Kidney (tissue), 14 donors: ENCODE data around the gene GMPR. TPM values are rescaled to one million over a fixed set of nuclear protein-coding genes. Genes with fewer than 3 reads are reported as not detected.

Source experiments
- DNase-seq, 5 donors: peaks; one replicate each; pipeline ENCODE4 v3.0.0-alpha.2; 2013 to 2020
- FAIRE-seq: peaks from 2 replicates; lab custom pipeline; 2012; peaks lifted over from hg19 to GRCh38; lab: Jason Lieb, UNC
- H3K27ac ChIP-seq, 2 donors: one replicate each; pipeline ENCODE4 v1.7.0; 2013; ENCODE audit warnings: low read depth in 2 of 2, low read length in 2 of 2, inconsistent platforms in 1 of 2
- H3K27me3 ChIP-seq: one replicate; pipeline ENCODE4 v1.7.1; 2013; ENCODE audit warnings: low read length, inconsistent platforms; ENCODE audit not compliant: control insufficient read depth, insufficient read depth
- H3K36me3 ChIP-seq, 3 donors: one replicate each; pipeline versions ENCODE4 v1.7.0 to v1.7.1; 2013; ENCODE audit warnings: low read length in 3 of 3, control low read depth in 1 of 3, inconsistent platforms in 1 of 3; ENCODE audit not compliant: insufficient read depth in 3 of 3, control insufficient read depth in 2 of 3
- H3K4me1 ChIP-seq, 3 donors: one replicate each; pipeline versions ENCODE4 v1.7.0 to v1.7.1; 2013; ENCODE audit warnings: low read length in 3 of 3, inconsistent platforms in 1 of 3, low read depth in 1 of 3; ENCODE audit not compliant: control insufficient read depth in 2 of 3, insufficient read depth in 2 of 3
- H3K4me3 ChIP-seq, 3 donors: one replicate each; pipeline versions ENCODE4 v1.7.0 to v1.8.1; 2013; ENCODE audit warnings: low read length in 3 of 3, control low read depth in 1 of 3, inconsistent platforms in 1 of 3
- H3K9ac ChIP-seq, 3 donors: one replicate each; pipeline versions ENCODE4 v1.7.0 to v1.7.1; 2013; ENCODE audit warnings: low read length in 3 of 3, control low read depth in 1 of 3, inconsistent platforms in 1 of 3
- H3K9me3 ChIP-seq, 3 donors: one replicate each; pipeline versions ENCODE4 v1.7.0 to v1.7.1; 2013; ENCODE audit warnings: low read length in 3 of 3, control low read depth in 1 of 3, inconsistent platforms in 1 of 3; ENCODE audit not compliant: control insufficient read depth in 2 of 3, insufficient read depth in 1 of 3
- intact Hi-C: fragments of 100-400 bp; cut with DNase I; formaldehyde crosslinking; loops from one replicate; pipeline ENCODE4 v1.11.1; 2022
- polyA plus RNA-seq: library from polyadenylated mRNA; stranded (reverse); fragments of 350-450 nt; fragmentation: Illumina TruSeq; extraction: RNeasy Lipid Tissue Mini Kit (QIAGEN cat#74804); gene quantifications from one replicate; pipeline ENCODE4 v1.2.3, GENCODE V29; 2014; ENCODE audit warnings: low read depth, low replicate concordance; ENCODE audit not compliant: insufficient read depth
- total RNA-seq: library from RNA; stranded (reverse); fragmentation: NEBNext Ultra II Directional; extraction: Animal tissue kit (Norgen Biotek cat#: 25700); gene quantifications from one replicate; pipeline ENCODE4 v1.2.1, GENCODE V29; 2021
- TF ChIP-seq, protein P1 (sequence below): IDR thresholded peaks from 3 replicates; pipeline ENCODE4 v1.5.1; 2012; ENCODE audit warnings: mild to moderate bottlenecking, moderate library complexity, borderline replicate concordance; ENCODE audit not compliant: insufficient read depth; ENCODE audit errors: extremely low read depth
- donor health status: control.
- donor health status: control.
- donor health status: control.
- donor health status: control.
- donor health status: control.
- donor health status: DM: yes; HTN: yes; CAD: no.
- donor health status: Normal renal cell carcinoma (clear cell type).

Gene GMPR
- total and polyA plus RNA-seq, 2 donors from 2014 or later: 51.4 to 54.5 TPM

DNA sequence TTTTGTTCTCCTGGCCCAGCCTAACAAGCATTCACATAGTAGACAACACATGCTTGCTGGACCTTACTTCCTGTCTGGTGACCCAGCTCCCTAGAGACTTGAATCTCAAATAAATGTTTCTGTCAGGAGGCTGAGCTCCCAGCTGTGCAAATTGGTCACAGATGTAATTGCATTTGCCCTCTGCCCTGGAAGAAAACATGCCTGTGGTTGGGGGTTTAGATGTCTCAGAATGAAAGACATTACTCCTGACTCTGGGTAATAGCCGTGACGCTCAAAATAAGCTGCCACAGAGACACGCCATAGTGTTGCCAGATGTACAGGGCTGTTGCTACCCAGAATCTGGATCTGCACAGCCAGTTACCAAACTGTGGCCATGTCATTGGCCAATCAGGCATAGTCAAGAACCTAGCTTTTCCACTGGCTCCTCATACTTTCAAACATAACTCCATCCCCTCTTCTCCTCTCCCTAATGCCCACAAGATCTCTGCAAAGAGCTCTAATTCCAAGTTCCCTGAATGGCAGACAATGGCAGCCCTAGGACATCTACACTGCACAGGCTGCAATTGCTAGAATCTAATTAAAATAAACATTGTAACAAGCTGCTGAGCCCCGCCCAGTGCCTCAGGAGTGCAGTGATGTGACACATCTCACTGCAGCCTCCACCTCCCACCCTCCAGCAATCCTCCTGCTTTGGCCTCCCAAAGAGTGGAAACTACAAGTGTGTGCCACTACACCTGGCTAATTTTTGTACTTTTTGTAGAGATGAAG lies 32.8 kb upstream of the GMPR start:
- Histone ChIP-seq H3K4me3 (no peak overlapping the region), H3K9ac (no peak overlapping the region), H3K4me1 (peaks cover 0 to 10% (median 7%) of the 10 kb centered on the region in 3 donors), H3K9me3 (no peaks in the 10 kb centered on the region), H3K27me3 (no peaks in the 10 kb centered on the region), H3K36me3 (no peaks in the 10 kb centered on the region), H3K27ac (peak overlapping the region in 1 of 2 donors; percentile 54)
- peak in 4 of 5 donors; percentile 75 to 96 (median 88) for DNase-seq
- intact Hi-C loops: no loop called here
- TF ChIP-seq, protein P1, sequence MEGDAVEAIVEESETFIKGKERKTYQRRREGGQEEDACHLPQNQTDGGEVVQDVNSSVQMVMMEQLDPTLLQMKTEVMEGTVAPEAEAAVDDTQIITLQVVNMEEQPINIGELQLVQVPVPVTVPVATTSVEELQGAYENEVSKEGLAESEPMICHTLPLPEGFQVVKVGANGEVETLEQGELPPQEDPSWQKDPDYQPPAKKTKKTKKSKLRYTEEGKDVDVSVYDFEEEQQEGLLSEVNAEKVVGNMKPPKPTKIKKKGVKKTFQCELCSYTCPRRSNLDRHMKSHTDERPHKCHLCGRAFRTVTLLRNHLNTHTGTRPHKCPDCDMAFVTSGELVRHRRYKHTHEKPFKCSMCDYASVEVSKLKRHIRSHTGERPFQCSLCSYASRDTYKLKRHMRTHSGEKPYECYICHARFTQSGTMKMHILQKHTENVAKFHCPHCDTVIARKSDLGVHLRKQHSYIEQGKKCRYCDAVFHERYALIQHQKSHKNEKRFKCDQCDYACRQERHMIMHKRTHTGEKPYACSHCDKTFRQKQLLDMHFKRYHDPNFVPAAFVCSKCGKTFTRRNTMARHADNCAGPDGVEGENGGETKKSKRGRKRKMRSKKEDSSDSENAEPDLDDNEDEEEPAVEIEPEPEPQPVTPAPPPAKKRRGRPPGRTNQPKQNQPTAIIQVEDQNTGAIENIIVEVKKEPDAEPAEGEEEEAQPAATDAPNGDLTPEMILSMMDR: no peak
- no peak for FAIRE-seq

DNA sequence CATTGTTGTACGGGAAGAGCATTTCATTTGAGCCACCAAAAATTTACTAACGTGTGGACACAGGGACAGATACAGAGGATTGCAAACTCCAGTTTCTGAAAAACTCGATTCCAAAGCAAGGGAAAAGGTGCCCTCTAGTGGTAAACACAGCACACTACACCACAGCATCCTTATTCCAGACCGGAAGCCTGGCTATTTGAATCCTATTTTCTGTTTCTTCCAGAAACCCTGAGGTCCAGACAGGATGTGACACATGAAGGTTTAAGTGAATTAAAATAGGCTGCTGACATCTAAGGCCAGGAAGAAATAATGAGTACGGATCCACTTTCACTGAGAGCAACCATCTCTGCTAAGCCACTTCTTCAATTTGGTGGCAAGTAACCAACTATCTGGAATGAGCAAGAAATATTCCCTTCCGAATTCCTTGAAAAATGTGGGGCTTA lies 31.8 kb upstream of the GMPR start:
- Histone ChIP-seq H3K4me1 (peaks cover 0 to 10% (median 7%) of the 10 kb centered on the region in 3 donors), H3K4me3 (no peak overlapping the region), H3K27ac (no peak overlapping the region), H3K9ac (no peak overlapping the region), H3K9me3 (no peaks in the 10 kb centered on the region), H3K36me3 (no peaks in the 10 kb centered on the region), H3K27me3 (no peaks in the 10 kb centered on the region)
- FAIRE-seq: peak; percentile 91
- DNase-seq: peak in 4 of 5 donors; percentile 76 to 93 (median 84)
- intact Hi-C loops: no loop called here
- TF ChIP-seq, protein P1: peak; percentile 94

DNA sequence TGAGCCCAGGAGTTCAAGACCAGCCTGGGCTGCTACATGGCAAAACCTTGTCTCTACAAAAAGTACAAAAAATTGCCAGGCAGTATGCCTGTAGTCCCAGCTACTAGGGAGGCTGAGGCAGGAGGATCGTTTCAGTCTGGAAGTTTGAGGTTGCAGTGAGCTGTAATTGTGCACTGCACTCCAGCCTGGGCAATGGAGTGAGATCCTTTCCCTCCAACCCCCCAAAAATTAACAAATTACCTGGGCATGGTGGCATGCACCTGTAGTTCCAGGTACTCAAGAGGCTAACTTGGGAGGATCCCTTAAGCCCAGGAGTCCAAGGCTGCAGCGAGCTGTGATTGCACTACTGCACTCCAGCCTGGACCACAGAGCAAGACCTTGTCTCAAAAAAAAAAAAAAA lies 29.4 kb upstream of the GMPR start:
- no peaks in the 10 kb centered on the region for H3K27me3 ChIP-seq
- H3K9ac ChIP-seq: no peak overlapping the region
- H3K36me3 ChIP-seq: no peaks in the 10 kb centered on the region
- DNase-seq (no peak), FAIRE-seq (no peak)
- intact Hi-C loops: no loop called here
- peaks cover 0 to 10% (median 7%) of the 10 kb centered on the region in 3 donors for H3K4me1 ChIP-seq
- H3K27ac ChIP-seq: no peak overlapping the region
- no peaks in the 10 kb centered on the region for H3K9me3 ChIP-seq
- no peak overlapping the region for H3K4me3 ChIP-seq
- TF ChIP-seq, protein P1: no peak
